22Rv1 (cell line): ENCODE measurements around the gene CCNO.

Experiments used
- CTCF ChIP-seq: fragments of 450-650 bp; IDR thresholded peaks from 2 replicates; pipeline ENCODE4 v1.5.1; 2017; ENCODE audit warnings: mild to moderate bottlenecking
- ZFX ChIP-seq: fragments of 450-650 bp; IDR thresholded peaks from 2 replicates; pipeline ENCODE4 v1.6.1; 2017; ENCODE audit warnings: antibody characterized with exemption, borderline replicate concordance

- TF ChIP-seq CTCF (no peak), ZFX (no peak)
Measured at GRCh38 chr5:55211184-55211874, 22.1 kb downstream of the CCNO start.
